DMS53 treated with DMSO at 0.1 percent for 48 hours (cell line): Measurements from ENCODE around the gene LGALS1.
A peak's percentile ranks its signal among the peaks of the same experiment; 100 is the strongest.
"Not testable (repeated sequence)": the region's sequence is repeated elsewhere in the genome, so short reads cannot be mapped to it uniquely, and the experiment has no call there.

Experiments used
- DNase-seq: peaks from one replicate; lab custom pipeline; 2025; ENCODE audit not compliant: unreplicated experiment; lab: John Stamatoyannopoulos, UW

Gene LGALS1

DNA sequence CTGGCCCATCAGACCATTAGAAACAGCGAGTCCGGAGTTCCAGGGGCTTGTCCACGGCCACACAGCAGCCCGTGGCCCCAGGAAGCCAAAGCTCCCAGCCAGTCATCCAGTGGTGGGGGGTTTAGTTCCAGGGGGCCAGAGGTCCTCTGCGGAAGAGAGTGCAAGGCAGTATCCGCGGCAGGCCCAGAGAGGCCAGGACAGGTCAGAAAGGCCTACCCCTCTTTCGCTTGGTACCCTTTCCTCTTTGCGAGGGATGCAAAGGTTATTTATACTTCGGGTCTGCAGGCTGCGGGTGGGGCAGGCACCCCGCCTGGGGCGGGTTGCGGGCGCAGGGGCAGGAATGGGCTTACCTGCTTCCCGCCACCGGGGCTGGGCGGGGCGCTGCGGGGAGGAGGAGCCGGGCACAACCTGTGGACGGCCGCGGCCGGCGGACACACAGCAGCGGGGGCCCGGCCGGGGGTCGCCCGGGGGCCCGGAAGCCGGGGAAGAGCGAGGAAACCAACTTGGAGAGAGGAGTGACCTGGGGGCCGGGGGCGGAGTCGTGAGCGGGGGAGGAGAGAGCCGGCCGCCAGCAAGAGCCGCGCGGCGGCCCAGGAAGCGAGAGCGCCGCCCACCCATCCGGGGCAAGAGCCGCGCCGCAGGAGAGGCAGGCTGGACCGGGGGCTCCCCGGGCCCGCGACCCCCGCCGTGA lies 36.2 kb upstream of the LGALS1 start, which contains the start of gene SH3BP1:
TSS of gene SH3BP1 (plus strand) at position 600 of the 691 bp plus-strand sequence. CDS start 119 bp downstream, outside the sequence.
- no peak for DNase-seq

- DNase-seq, result no peak
Measured at GRCh38 chr22:37639771-37640590, 35.5 kb upstream of the LGALS1 start.

- DNase-seq, result no peak
Measured at GRCh38 chr22:37640591-37641560, 34.6 kb upstream of the LGALS1 start.

GRCh38 chr22:37641561-37641949 lies 33.9 kb upstream of the LGALS1 start:
- no peak for DNase-seq

- peak; percentile 14 for DNase-seq
Measured at GRCh38 chr22:37643225-37643847, 32.1 kb upstream of the LGALS1 start.

GRCh38 chr22:37647317-37647716 lies 28.1 kb upstream of the LGALS1 start:
- no peak for DNase-seq

- DNase-seq, result no peak
Measured at GRCh38 chr22:37647928-37648327, 27.5 kb upstream of the LGALS1 start.

DNA sequence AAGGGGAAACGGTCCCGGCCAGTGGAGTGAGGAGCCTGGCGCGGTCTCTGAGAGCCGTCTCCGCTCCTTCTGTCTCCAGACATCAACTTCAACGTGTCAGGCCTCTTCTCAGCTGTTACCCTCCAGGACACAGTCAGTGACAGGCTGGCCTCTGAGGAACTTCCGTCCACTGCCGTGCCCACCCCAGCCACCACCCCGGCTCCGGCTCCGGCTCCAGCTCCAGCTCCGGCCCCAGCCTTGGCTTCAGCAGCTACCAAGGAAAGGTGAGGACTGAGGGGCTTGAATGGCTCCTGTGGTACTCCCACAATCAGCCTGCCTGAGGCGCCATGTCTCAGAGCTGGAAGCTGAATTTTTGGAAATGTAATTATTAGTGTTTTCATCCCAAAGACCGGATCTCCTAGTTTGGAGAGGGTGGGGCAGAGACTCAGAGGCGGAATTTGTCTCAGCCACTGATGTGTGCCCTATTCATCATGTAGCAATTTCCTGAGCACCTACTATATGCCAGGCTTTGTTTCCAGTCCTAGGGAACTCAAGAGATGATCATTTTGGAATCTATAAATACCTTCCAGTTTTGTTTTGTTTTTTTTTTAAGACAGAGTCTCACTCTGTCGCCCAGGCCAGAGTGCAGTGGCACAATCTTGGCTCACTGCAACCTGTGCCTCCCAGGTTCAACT lies 24.8 kb upstream of the LGALS1 start:
- DNase-seq, result no peak

DNA sequence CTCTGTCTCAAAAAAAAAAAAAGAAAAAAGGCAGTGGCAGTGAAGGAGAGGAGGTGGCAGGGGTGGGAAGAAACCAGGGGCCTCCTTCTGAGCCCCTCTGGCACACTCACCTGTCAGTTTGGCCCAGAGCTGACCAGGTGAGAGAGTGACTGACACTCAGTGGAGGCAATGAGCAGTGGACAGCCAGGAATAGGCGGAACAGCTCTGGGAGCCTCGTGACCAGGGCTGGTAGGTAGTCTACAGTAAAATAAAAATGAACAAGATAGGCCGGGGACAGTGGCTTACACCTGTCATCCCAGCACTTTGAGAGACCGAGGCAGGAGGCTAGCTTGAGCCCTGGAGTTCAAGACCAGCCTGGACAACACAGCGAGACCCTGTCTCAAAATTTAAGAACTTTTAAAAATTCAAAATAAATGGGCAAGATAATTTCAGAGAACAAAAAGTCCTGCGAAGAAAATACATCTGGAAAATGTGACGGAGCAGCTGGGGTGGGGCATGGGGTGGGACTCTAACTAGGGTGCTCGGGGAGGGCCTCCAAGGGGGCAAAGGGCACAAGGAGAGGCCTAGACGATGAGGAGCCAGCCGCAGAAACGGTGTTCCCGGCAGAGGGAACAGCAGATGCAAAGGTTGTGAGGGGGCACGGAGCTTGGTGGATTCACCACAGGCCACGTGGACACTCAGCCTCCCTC lies 20.7 kb upstream of the LGALS1 start:
- DNase-seq, result no peak

- DNase-seq, result no peak
Measured at GRCh38 chr22:37655252-37655563, 20.2 kb upstream of the LGALS1 start.

DNA sequence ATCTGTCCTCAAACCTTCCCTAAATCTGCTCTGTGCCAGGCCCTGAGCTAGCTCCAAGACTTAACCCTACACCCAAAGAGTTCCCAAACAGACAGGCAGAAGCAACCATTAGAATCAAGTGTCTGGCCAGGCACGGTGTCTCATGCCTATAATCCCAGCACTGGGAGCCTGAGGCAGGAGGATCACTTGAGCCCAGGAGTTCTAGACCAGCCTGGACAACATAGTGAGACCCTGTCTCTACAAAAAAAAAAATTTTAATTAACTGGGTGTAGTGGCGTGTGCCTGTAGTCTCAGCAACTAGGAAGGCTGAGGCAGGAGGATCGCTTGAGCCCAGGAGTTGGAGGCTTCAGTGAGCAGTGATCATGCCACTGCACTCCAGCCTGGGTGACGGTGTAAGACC lies 18.9 kb upstream of the LGALS1 start:
- not testable (repeated sequence) for DNase-seq

GRCh38 chr22:37657590-37658132 lies 17.8 kb upstream of the LGALS1 start:
- DNase-seq, result no peak

- DNase-seq, result peak; percentile 77
Measured at GRCh38 chr22:37658133-37659065, 17.0 kb upstream of the LGALS1 start, which contains the start of gene PDXP. TSS of gene PDXP (plus strand) at chr22:37658723. CDS start at chr22:37658783, 60 bp downstream.

DNA sequence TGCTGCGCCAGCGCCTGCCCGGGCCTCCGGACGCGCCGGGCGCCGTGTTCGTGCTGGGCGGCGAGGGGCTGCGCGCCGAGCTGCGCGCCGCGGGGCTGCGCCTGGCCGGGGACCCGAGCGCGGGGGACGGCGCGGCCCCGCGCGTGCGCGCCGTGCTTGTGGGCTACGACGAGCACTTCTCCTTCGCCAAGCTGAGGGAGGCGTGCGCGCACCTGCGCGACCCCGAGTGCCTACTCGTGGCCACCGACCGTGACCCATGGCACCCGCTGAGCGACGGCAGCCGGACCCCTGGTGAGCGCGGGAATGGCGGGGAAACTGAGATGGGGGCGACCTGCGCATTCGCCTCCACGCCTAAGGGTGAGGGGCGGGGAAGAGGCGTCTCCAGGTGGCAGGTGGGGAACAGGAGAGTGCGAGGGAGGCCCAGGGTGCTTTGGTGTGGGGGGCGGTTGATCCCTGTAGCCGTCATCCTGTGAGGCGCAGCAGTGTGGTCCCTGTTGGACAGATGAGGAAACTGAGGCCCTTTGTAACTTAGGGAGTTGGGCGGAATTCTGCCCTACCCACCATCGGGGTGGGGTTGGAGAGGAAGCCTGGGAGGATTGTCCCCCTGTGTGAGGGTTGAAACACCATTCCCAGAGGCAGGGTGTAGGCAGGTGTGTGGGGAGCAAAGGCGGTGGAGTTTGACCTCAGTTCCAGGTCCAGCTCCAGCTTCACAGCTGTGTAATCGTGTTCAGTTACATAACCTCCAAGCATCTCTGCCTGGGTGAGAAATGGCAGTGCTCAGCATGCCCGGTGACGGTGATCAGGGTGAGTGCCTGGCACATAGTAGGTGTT lies 16.2 kb upstream of the LGALS1 start:
- DNase-seq, result no peak

GRCh38 chr22:37659897-37660708 lies 15.3 kb upstream of the LGALS1 start:
- DNase-seq, result no peak

GRCh38 chr22:37660709-37661045 lies 14.8 kb upstream of the LGALS1 start:
- DNase-seq, result no peak
